ENCODE data around the gene BCR.
"Not testable (repeated sequence)": the region's sequence is repeated elsewhere in the genome, so short reads cannot be mapped to it uniquely, and the experiment has no call there.

Gene BCR

GRCh38 chr22:23325183-23325582 lies 144.9 kb downstream of the BCR start:
- Histone ChIP-seq H2AFZ (ENCODE audit: low read depth) (no peak overlapping the region), H3K79me2 (ENCODE audit: insufficient read depth, low read depth) (no peaks in the 10 kb centered on the region), H3K27me3 (ENCODE audit: insufficient read depth, low read depth) (no peaks in the 10 kb centered on the region), H3K4me1 (ENCODE audit: low read depth, poor library complexity, severe bottlenecking) (no peaks in the 10 kb centered on the region), H3K36me3 (ENCODE audit: insufficient read depth) (no peaks in the 10 kb centered on the region), H4K20me1 (ENCODE audit: insufficient read depth) (no peaks in the 10 kb centered on the region), H3K4me2 (no peak overlapping the region), H3K9ac (no peak overlapping the region), H3K27ac (no peak overlapping the region), H3K4me3 (IDR thresholded peaks at IDR 0.05; ENCODE audit: insufficient read depth, low read depth, low read length) (no peak overlapping the region)
- no peak for TF ChIP-seq CTCF (conservative IDR thresholded peaks at IDR 0.05; ENCODE audit: low read depth, low read length)

- not testable (repeated sequence) for H3K79me2 ChIP-seq (ENCODE audit: insufficient read depth, low read depth); H2AFZ ChIP-seq (ENCODE audit: low read depth); H3K4me1 ChIP-seq (ENCODE audit: low read depth, poor library complexity, severe bottlenecking)
These were observed 153.5 kb downstream of the BCR start for GRCh38 chr22:23333822-23334221.

GRCh38 chr22:23337672-23338071 lies 157.4 kb downstream of the BCR start:
- H3K79me2 ChIP-seq (ENCODE audit: insufficient read depth, low read depth); H3K4me2 ChIP-seq; H3K4me3 ChIP-seq (IDR thresholded peaks at IDR 0.05; ENCODE audit: insufficient read depth, low read depth, low read length); H4K20me1 ChIP-seq (ENCODE audit: insufficient read depth); H2AFZ ChIP-seq (ENCODE audit: low read depth); H3K27ac ChIP-seq; H3K4me1 ChIP-seq (ENCODE audit: low read depth, poor library complexity, severe bottlenecking); H3K27me3 ChIP-seq (ENCODE audit: insufficient read depth, low read depth); H3K9ac ChIP-seq; H3K36me3 ChIP-seq (ENCODE audit: insufficient read depth): not testable (repeated sequence)

More at GRCh38 chr22:23333822-23334221, 153.5 kb downstream of the BCR start:
- not testable (repeated sequence) for H3K36me3 ChIP-seq (ENCODE audit: insufficient read depth); H3K9ac ChIP-seq; H3K4me3 ChIP-seq (IDR thresholded peaks at IDR 0.05; ENCODE audit: insufficient read depth, low read depth, low read length); H3K4me2 ChIP-seq; H4K20me1 ChIP-seq (ENCODE audit: insufficient read depth); H3K27ac ChIP-seq; H3K27me3 ChIP-seq (ENCODE audit: insufficient read depth, low read depth)

GRCh38 chr22:23341942-23342695 lies 161.8 kb downstream of the BCR start:
- H3K4me2 ChIP-seq; H3K4me3 ChIP-seq (IDR thresholded peaks at IDR 0.05; ENCODE audit: insufficient read depth, low read depth, low read length); H3K79me2 ChIP-seq (ENCODE audit: insufficient read depth, low read depth); H3K9ac ChIP-seq; H3K27me3 ChIP-seq (ENCODE audit: insufficient read depth, low read depth); H3K36me3 ChIP-seq (ENCODE audit: insufficient read depth); H2AFZ ChIP-seq (ENCODE audit: low read depth); H4K20me1 ChIP-seq (ENCODE audit: insufficient read depth); H3K4me1 ChIP-seq (ENCODE audit: low read depth, poor library complexity, severe bottlenecking); H3K27ac ChIP-seq: not testable (repeated sequence)

GRCh38 chr22:23351321-23351720 lies 171.0 kb downstream of the BCR start:
- Histone ChIP-seq H3K36me3 (ENCODE audit: insufficient read depth) (no peaks in the 10 kb centered on the region), H3K4me3 (IDR thresholded peaks at IDR 0.05; ENCODE audit: insufficient read depth, low read depth, low read length) (no peak overlapping the region), H3K9ac (no peak overlapping the region), H4K20me1 (ENCODE audit: insufficient read depth) (no peaks in the 10 kb centered on the region), H3K79me2 (ENCODE audit: insufficient read depth, low read depth) (no peaks in the 10 kb centered on the region), H3K27me3 (ENCODE audit: insufficient read depth, low read depth) (no peaks in the 10 kb centered on the region), H2AFZ (ENCODE audit: low read depth) (no peak overlapping the region), H3K27ac (no peak overlapping the region), H3K4me1 (ENCODE audit: low read depth, poor library complexity, severe bottlenecking) (no peaks in the 10 kb centered on the region), H3K4me2 (no peak overlapping the region)
- no peak for TF ChIP-seq CTCF (conservative IDR thresholded peaks at IDR 0.05; ENCODE audit: low read depth, low read length)

- no peaks in the 10 kb centered on the region for H3K36me3 ChIP-seq (ENCODE audit: insufficient read depth)
- H3K4me3 ChIP-seq (IDR thresholded peaks at IDR 0.05; ENCODE audit: insufficient read depth, low read depth, low read length), result no peak overlapping the region
These were observed 172.7 kb downstream of the BCR start for GRCh38 chr22:23353004-23353403.

More at GRCh38 chr22:23353004-23353403, 172.7 kb downstream of the BCR start:
- Histone ChIP-seq H2AFZ (ENCODE audit: low read depth) (no peak overlapping the region), H4K20me1 (ENCODE audit: insufficient read depth) (no peaks in the 10 kb centered on the region), H3K27me3 (ENCODE audit: insufficient read depth, low read depth) (no peaks in the 10 kb centered on the region), H3K79me2 (ENCODE audit: insufficient read depth, low read depth) (no peaks in the 10 kb centered on the region), H3K4me1 (ENCODE audit: low read depth, poor library complexity, severe bottlenecking) (no peaks in the 10 kb centered on the region), H3K27ac (no peak overlapping the region), H3K9ac (no peak overlapping the region), H3K4me2 (no peak overlapping the region)
- no peak for TF ChIP-seq CTCF (conservative IDR thresholded peaks at IDR 0.05; ENCODE audit: low read depth, low read length)
